ENCODE data around the gene HES2.
"Not testable (repeated sequence)": the region's sequence is repeated elsewhere in the genome, so short reads cannot be mapped to it uniquely, and the experiment has no call there.

HES2 gene

GRCh38 chr1:6435129-6435528 is 15.4 kb upstream of the HES2 start:
- no peak for DNase-seq

GRCh38 chr1:6434186-6434585 is 14.5 kb upstream of the HES2 start:
- peak in 1 of 2 experiments; percentile 37 for DNase-seq

GRCh38 chr1:6431645-6432579 is 12.2 kb upstream of the HES2 start:
- DNase-seq = not testable (repeated sequence)

GRCh38 chr1:6429660-6430411 is 10.1 kb upstream of the HES2 start:
- DNase-seq = not testable (repeated sequence)

- DNase-seq = not testable (repeated sequence)
These were observed 8.7 kb upstream of the HES2 start for GRCh38 chr1:6428453-6428852.

- DNase-seq = no peak
These were observed 8.0 kb upstream of the HES2 start for GRCh38 chr1:6427441-6428390.

- no peak for DNase-seq
These were observed 7.2 kb upstream of the HES2 start for GRCh38 chr1:6426972-6427350.

- DNase-seq = no peak
These were observed 6.7 kb upstream of the HES2 start for GRCh38 chr1:6426277-6426971.

- DNase-seq = no peak
These were observed 5.9 kb upstream of the HES2 start for GRCh38 chr1:6425658-6426057.

- no peak for DNase-seq
These were observed 5.2 kb upstream of the HES2 start, which contains the start of gene ESPN for GRCh38 chr1:6424619-6425593. TSS of gene ESPN (plus strand) at chr1:6424776. CDS start at chr1:6424956, 180 bp downstream.

- no peak for DNase-seq
These were observed 4.4 kb upstream of the HES2 start for GRCh38 chr1:6424000-6424565.

GRCh38 chr1:6423321-6423999 is 3.7 kb upstream of the HES2 start:
- DNase-seq = peak in 1 of 2 experiments; percentile 29

- DNase-seq = no peak
These were observed 1.5 kb upstream of the HES2 start for GRCh38 chr1:6421266-6421665.

- DNase-seq = no peak
These were observed 829 bp upstream of the HES2 start for GRCh38 chr1:6420454-6421042.

- no peak for DNase-seq
These were observed 319 bp downstream of the HES2 start for GRCh38 chr1:6419397-6419803.

- DNase-seq = no peak
These were observed 887 bp downstream of the HES2 start for GRCh38 chr1:6418668-6419396.

GRCh38 chr1:6417961-6418667 is 1.6 kb downstream of the HES2 start:
- DNase-seq = no peak

GRCh38 chr1:6416906-6417305 is 2.8 kb downstream of the HES2 start:
- DNase-seq = no peak
